H1 (cell line): ENCODE data around the gene SRR. TPM values are rescaled to one million over a fixed set of nuclear protein-coding genes. Genes with fewer than 3 reads are reported as not detected.
"Not testable (repeated sequence)": the region's sequence is repeated elsewhere in the genome, so short reads cannot be mapped to it uniquely, and the experiment has no call there.

Source experiments
- CTCF ChIA-PET: fragments of 300-600 bp; sonication (Branson Sonifier 250); formaldehyde crosslinking; loops from one replicate; lab custom pipeline; 2021; ENCODE audit not compliant: partially characterized antibody; lab: Charles Lee
- POLR2A ChIA-PET: fragments of 300-600 bp; sonication (Branson Sonifier 250); formaldehyde crosslinking; loops from one replicate; lab custom pipeline; 2021; ENCODE audit warnings: inconsistent platforms; ENCODE audit not compliant: partially characterized antibody; lab: Charles Lee
- DNase-seq, 2 experiments: peaks; one replicate each; pipeline versions ENCODE4 v3.0.0 to v3.0.0-alpha.2; 2010 to 2022; ENCODE audit warnings: low spot score in 2 of 2, low read depth in 1 of 2, mixed read lengths in 1 of 2
- FAIRE-seq: peaks from 2 replicates; lab custom pipeline; 2011; peaks lifted over from hg19 to GRCh38; lab: Jason Lieb, UNC
- H2AFZ ChIP-seq: 2 replicates; pipeline ENCODE4 v1.8.1; 2012; ENCODE audit warnings: low read length, inconsistent platforms
- H2AK5ac ChIP-seq: 2 replicates; pipeline ENCODE4 v1.6.1; 2013; ENCODE audit warnings: low read depth, low read length
- H2BK120ac ChIP-seq: replicated peaks from 2 replicates; pipeline ENCODE3; 2013; ENCODE audit warnings: low read depth, low read length, inconsistent platforms
- H2BK12ac ChIP-seq: 2 replicates; pipeline ENCODE4 v1.6.1; 2013; ENCODE audit warnings: low read depth, low read length
- H2BK15ac ChIP-seq: 2 replicates; pipeline ENCODE4 v1.6.1; 2013; ENCODE audit warnings: low read length
- H2BK20ac ChIP-seq: 2 replicates; pipeline ENCODE4 v1.6.1; 2013; ENCODE audit warnings: low read length
- H2BK5ac ChIP-seq: 2 replicates; pipeline ENCODE4 v1.6.1; 2013; ENCODE audit warnings: low read depth, low read length
- H3K14ac ChIP-seq: 2 replicates; pipeline ENCODE4 v1.6.1; 2013; ENCODE audit warnings: inconsistent platforms; ENCODE audit not compliant: insufficient read length
- H3K18ac ChIP-seq: 2 replicates; pipeline ENCODE4 v1.6.1; 2013; ENCODE audit warnings: low read length; ENCODE audit errors: extremely low read depth
- H3K23ac ChIP-seq: 2 replicates; pipeline ENCODE4 v1.6.1; 2013; ENCODE audit warnings: inconsistent platforms; ENCODE audit not compliant: insufficient read length
- H3K23me2 ChIP-seq: 2 replicates; pipeline ENCODE4 v1.6.1; 2013; ENCODE audit warnings: low read depth, low read length
- H3K27ac ChIP-seq: 2 replicates; pipeline ENCODE4 v1.6.1; 2011; ENCODE audit warnings: low read depth, low read length, inconsistent platforms
- H3K27me3 ChIP-seq, 4 experiments: replicated peaks in 1 of 4; 1 replicate in 1 of 4; 2 replicates in 3 of 4; pipeline versions ENCODE4 v1.6.1 to v1.8.1; 2011 to 2013; ENCODE audit warnings: low read length in 3 of 4, mild to moderate bottlenecking in 3 of 4, inconsistent platforms in 2 of 4, mixed read lengths in 2 of 4, moderate library complexity in 1 of 4; ENCODE audit not compliant: control insufficient read depth in 3 of 4, insufficient read depth in 3 of 4; ENCODE audit errors: extremely low read depth in 1 of 4
- H3K36me3 ChIP-seq, 4 experiments: 2 replicates each; pipeline versions ENCODE4 v1.6.1 to v1.8.1; 2011 to 2013; ENCODE audit warnings: mild to moderate bottlenecking in 4 of 4, low read length in 3 of 4, moderate library complexity in 2 of 4, control low read depth in 1 of 4, inconsistent platforms in 1 of 4; ENCODE audit not compliant: insufficient read depth in 4 of 4, control insufficient read depth in 2 of 4
- H3K4ac ChIP-seq: replicated peaks from 2 replicates; pipeline ENCODE3; 2013; ENCODE audit warnings: low read length, low read depth, mixed read lengths, inconsistent platforms; ENCODE audit not compliant: insufficient read length
- H3K4me1 ChIP-seq, 4 experiments: replicated peaks in 1 of 4; 1 replicate in 1 of 4; 2 replicates in 3 of 4; pipeline versions ENCODE4 v1.6.1 to v1.8.1; 2011 to 2013; ENCODE audit warnings: low read length in 3 of 4, inconsistent platforms in 2 of 4, mixed read lengths in 1 of 4; ENCODE audit not compliant: insufficient read depth in 4 of 4, control insufficient read depth in 3 of 4
- H3K4me2 ChIP-seq, 2 experiments: 2 replicates each; pipeline versions ENCODE4 v1.6.1 to v1.8.1; 2011 to 2013; ENCODE audit warnings: low read depth in 2 of 2, low read length in 2 of 2, control low read depth in 1 of 2, inconsistent platforms in 1 of 2, mild to moderate bottlenecking in 1 of 2; ENCODE audit not compliant: insufficient read depth in 1 of 2
- H3K4me3 ChIP-seq, 4 experiments: fragments of 200-600, 300-600 bp in 1 of 4; sonication (generic), shearing (Covaris generic), sonication (Bioruptor Twin) in 1 of 4; 2 replicates each; pipeline versions ENCODE4 v1.5.1 to v1.8.1; 2011 to 2016; ENCODE audit warnings: low read length in 4 of 4, low read depth in 3 of 4, control low read depth in 2 of 4, inconsistent platforms in 2 of 4, mild to moderate bottlenecking in 2 of 4, mixed read lengths in 1 of 4, moderate library complexity in 1 of 4; ENCODE audit not compliant: insufficient read depth in 2 of 4; ENCODE audit errors: extremely low read depth in 1 of 4
- H3K56ac ChIP-seq: replicated peaks from 2 replicates; pipeline ENCODE3; 2013; ENCODE audit warnings: low read depth, mild to moderate bottlenecking, mixed read lengths, low read length, inconsistent platforms; ENCODE audit not compliant: insufficient read length
- H3K79me1 ChIP-seq: 2 replicates; pipeline ENCODE4 v1.6.1; 2013; ENCODE audit warnings: low read depth, low read length, control low read depth
- H3K79me2 ChIP-seq, 2 experiments: 2 replicates each; pipeline versions ENCODE4 v1.6.1 to v1.8.1; 2012 to 2013; ENCODE audit warnings: low read length in 2 of 2, mild to moderate bottlenecking in 2 of 2, inconsistent platforms in 1 of 2; ENCODE audit not compliant: insufficient read depth in 2 of 2, control insufficient read depth in 1 of 2
- H3K9ac ChIP-seq, 4 experiments: replicated peaks in 1 of 4; 1 replicate in 1 of 4; 2 replicates in 3 of 4; pipeline versions ENCODE4 v1.6.1 to v1.8.1; 2011 to 2013; ENCODE audit warnings: low read depth in 3 of 4, low read length in 3 of 4, control low read depth in 2 of 4, mild to moderate bottlenecking in 2 of 4, moderate library complexity in 2 of 4, inconsistent platforms in 1 of 4; ENCODE audit errors: extremely low read depth in 1 of 4
- H3K9me3 ChIP-seq, 2 experiments: 2 replicates each; pipeline versions ENCODE4 v1.6.1 to v1.8.1; 2012 to 2013; ENCODE audit warnings: mild to moderate bottlenecking in 2 of 2, moderate library complexity in 2 of 2, control low read depth in 1 of 2, inconsistent platforms in 1 of 2, low read depth in 1 of 2, low read length in 1 of 2, mixed read lengths in 1 of 2; ENCODE audit not compliant: insufficient read depth in 2 of 2
- H4K20me1 ChIP-seq, 2 experiments: replicated peaks in 1 of 2; 2 replicates each; pipeline versions ENCODE3 to v1.8.1; 2011 to 2013; ENCODE audit warnings: inconsistent platforms in 2 of 2, low read length in 2 of 2, mild to moderate bottlenecking in 1 of 2; ENCODE audit not compliant: insufficient read depth in 2 of 2, control insufficient read depth in 1 of 2
- H4K5ac ChIP-seq: 2 replicates; pipeline ENCODE4 v1.6.1; 2013; ENCODE audit warnings: low read length, low read depth, mixed read lengths, inconsistent platforms; ENCODE audit not compliant: insufficient read length
- H4K8ac ChIP-seq: 2 replicates; pipeline ENCODE4 v1.8.0; 2013; ENCODE audit warnings: mild to moderate bottlenecking, moderate library complexity, low read length, inconsistent platforms; ENCODE audit not compliant: insufficient read depth; ENCODE audit errors: extremely low read depth
- H4K91ac ChIP-seq: replicated peaks from 2 replicates; pipeline ENCODE3; 2013; ENCODE audit warnings: low read length, mixed read lengths, inconsistent platforms; ENCODE audit not compliant: insufficient read length
- BCL11A ChIP-seq, 2 experiments: IDR thresholded peaks; one replicate each; pipeline ENCODE4 v1.6.1; 2011; ENCODE audit warnings: low read depth in 2 of 2, low read length in 2 of 2, mild to moderate bottlenecking in 2 of 2
- EP300 ChIP-seq, 2 experiments: IDR thresholded peaks; 1 replicate in 1 of 2; 2 replicates in 1 of 2; pipeline ENCODE4 v1.6.1; 2011 to 2012; ENCODE audit warnings: low read depth in 2 of 2, low read length in 2 of 2, mild to moderate bottlenecking in 2 of 2, borderline replicate concordance in 1 of 2, inconsistent platforms in 1 of 2, moderate library complexity in 1 of 2
- USF2 ChIP-seq: IDR thresholded peaks from 2 replicates; pipeline ENCODE4 v1.6.1; 2011; ENCODE audit warnings: low read length, improper control_type of control experiment
- WGBS, 2 experiments: shearing (Covaris generic) in 1 of 2; methylation state at CpG; one replicate each; pipeline versions ENCODE4 v1.1.6 to v1.1.7; 2013 to 2015; ENCODE audit warnings: low lambda C conversion rate in 2 of 2, mixed read lengths in 2 of 2, inconsistent platforms in 1 of 2, low coverage in 1 of 2, missing lambda C conversion rate in 1 of 2; ENCODE audit not compliant: insufficient replicate concordance in 2 of 2, insufficient coverage in 1 of 2, insufficient read length in 1 of 2; ENCODE audit errors: extremely low coverage in 1 of 2, missing lambda C conversion rate in 1 of 2; 5-methylcytosine and 5-hydroxymethylcytosine counted together
- polyA plus RNA-seq, 7 experiments: library from polyadenylated mRNA; depleted of rRNA in 3 of 7; stranded (reverse) in 5 of 7; unstranded in 2 of 7; fragments of >200 nt in 5 of 7; fragments of 200-250 nt in 2 of 7; gene quantifications; 1 replicate in 5 of 7; 2 replicates in 1 of 7; 4 replicates in 1 of 7; pipeline versions ENCODE4 v1.2.1 to v1.2.3, GENCODE V29; 2011 to 2013; ENCODE audit warnings: missing spikeins in 2 of 7, mixed read lengths in 2 of 7
- total RNA-seq: library from RNA; stranded (reverse); fragmentation: NEBNext Ultra II Directional; extraction: Animal tissue kit (Norgen Biotek cat#: 25700); gene quantifications from 2 replicates; pipeline ENCODE4 v1.2.1, GENCODE V29; 2021
- TF ChIP-seq, protein P1 (sequence below), 3 experiments: IDR thresholded peaks; 1 replicate in 2 of 3; 2 replicates in 1 of 3; pipeline versions ENCODE4 v1.5.1 to v1.6.1; 2011; ENCODE audit warnings: low read length in 3 of 3, mild to moderate bottlenecking in 3 of 3, inconsistent platforms in 2 of 3, low read depth in 1 of 3, moderate library complexity in 1 of 3; ENCODE audit not compliant: insufficient read depth in 1 of 3; ENCODE audit errors: control extremely low read depth in 1 of 3
- TF ChIP-seq, protein P2 (sequence below): IDR thresholded peaks from 2 replicates; pipeline ENCODE4 v1.6.1; 2012; ENCODE audit warnings: low read length, inconsistent platforms

The SRR gene
- total and polyA plus RNA-seq, 2 of the 8 experiments (the other 6 are each of a cell fraction or from before 2014, with no cell fraction given), result 3.6 to 4.5 TPM

- TF ChIP-seq EP300 (IDR thresholded peaks at IDR 0.05; ENCODE audit: borderline replicate concordance in 1 of 2, low read depth in 2 of 2, low read length in 2 of 2) (no peak), BCL11A (IDR thresholded peaks at IDR 0.05; ENCODE audit: low read depth in 2 of 2, low read length in 2 of 2) (no peak), USF2 (no peak)
- TF ChIP-seq, protein P1, sequence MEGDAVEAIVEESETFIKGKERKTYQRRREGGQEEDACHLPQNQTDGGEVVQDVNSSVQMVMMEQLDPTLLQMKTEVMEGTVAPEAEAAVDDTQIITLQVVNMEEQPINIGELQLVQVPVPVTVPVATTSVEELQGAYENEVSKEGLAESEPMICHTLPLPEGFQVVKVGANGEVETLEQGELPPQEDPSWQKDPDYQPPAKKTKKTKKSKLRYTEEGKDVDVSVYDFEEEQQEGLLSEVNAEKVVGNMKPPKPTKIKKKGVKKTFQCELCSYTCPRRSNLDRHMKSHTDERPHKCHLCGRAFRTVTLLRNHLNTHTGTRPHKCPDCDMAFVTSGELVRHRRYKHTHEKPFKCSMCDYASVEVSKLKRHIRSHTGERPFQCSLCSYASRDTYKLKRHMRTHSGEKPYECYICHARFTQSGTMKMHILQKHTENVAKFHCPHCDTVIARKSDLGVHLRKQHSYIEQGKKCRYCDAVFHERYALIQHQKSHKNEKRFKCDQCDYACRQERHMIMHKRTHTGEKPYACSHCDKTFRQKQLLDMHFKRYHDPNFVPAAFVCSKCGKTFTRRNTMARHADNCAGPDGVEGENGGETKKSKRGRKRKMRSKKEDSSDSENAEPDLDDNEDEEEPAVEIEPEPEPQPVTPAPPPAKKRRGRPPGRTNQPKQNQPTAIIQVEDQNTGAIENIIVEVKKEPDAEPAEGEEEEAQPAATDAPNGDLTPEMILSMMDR (IDR thresholded peaks at IDR 0.05; ENCODE audit: control extremely low read depth in 1 of 3, insufficient read depth in 1 of 3, low read depth in 1 of 3, low read length in 3 of 3), result no peak
- TF ChIP-seq, protein P2, sequence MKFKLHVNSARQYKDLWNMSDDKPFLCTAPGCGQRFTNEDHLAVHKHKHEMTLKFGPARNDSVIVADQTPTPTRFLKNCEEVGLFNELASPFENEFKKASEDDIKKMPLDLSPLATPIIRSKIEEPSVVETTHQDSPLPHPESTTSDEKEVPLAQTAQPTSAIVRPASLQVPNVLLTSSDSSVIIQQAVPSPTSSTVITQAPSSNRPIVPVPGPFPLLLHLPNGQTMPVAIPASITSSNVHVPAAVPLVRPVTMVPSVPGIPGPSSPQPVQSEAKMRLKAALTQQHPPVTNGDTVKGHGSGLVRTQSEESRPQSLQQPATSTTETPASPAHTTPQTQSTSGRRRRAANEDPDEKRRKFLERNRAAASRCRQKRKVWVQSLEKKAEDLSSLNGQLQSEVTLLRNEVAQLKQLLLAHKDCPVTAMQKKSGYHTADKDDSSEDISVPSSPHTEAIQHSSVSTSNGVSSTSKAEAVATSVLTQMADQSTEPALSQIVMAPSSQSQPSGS, result no peak
These were observed 9.0 kb downstream of the SRR start (continued) for GRCh38 chr17:2312736-2313135.

GRCh38 chr17:2316916-2317205 lies 13.1 kb downstream of the SRR start:
- H3K79me1 ChIP-seq, H3K36me3 ChIP-seq, H3K18ac ChIP-seq, H2BK5ac ChIP-seq, H3K23me2 ChIP-seq, H3K4ac ChIP-seq, H3K4me1 ChIP-seq, FAIRE-seq, H4K91ac ChIP-seq, H2BK15ac ChIP-seq, H3K9ac ChIP-seq, H4K8ac ChIP-seq, H2BK20ac ChIP-seq, H2AK5ac ChIP-seq, H3K27ac ChIP-seq, H3K14ac ChIP-seq, H3K4me3 ChIP-seq, H4K5ac ChIP-seq, DNase-seq, H3K9me3 ChIP-seq, CTCF ChIA-PET, H3K56ac ChIP-seq, H2BK120ac ChIP-seq, H3K4me2 ChIP-seq, H2AFZ ChIP-seq, H3K23ac ChIP-seq, H3K79me2 ChIP-seq, H3K27me3 ChIP-seq, H2BK12ac ChIP-seq, H4K20me1 ChIP-seq: not testable (repeated sequence)
- 91% methylated on average over 6 of the region's 7 CpGs; no CpG with 5 or more reads in 1 of the 2 experiments for WGBS, 2 experiments
- POLR2A ChIA-PET, result interaction anchor here (12.1 kb wide), 1 partner anchor 15 kb away, joined by 230 read pairs; the partner anchor contains the start of genes SGSM2 and TSR1
